ENCODE measurements around the gene ARHGEF6. TPM values are rescaled to one million over a fixed set of nuclear protein-coding genes. Genes with fewer than 3 reads are reported as not detected.

ARHGEF6 gene
- polyA plus RNA-seq, 1 experiment, result 3.0 TPM

DNA sequence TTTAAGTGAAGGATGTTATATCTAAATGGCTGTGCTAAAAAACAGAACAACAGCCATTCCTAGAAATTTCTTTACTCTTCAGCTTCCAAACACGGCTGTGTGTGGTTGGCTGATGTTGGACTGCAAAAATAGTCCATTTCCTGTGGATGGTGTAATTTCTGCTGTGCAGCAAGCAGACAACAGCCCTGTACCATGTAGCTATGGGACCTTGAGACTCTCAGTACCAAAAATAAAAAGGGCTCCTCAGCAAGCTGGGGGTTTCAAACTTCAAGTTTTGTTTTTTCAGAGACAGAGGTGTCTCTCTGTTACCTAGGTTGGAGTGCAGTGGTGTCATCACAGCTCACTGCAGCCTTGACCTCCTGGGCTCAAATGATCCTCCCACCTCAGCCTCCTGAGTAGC lies 114.6 kb downstream of the ARHGEF6 start:
- POLR2A ChIA-PET, result no interaction called here
- CTCF ChIA-PET, result no interaction called here

DNA sequence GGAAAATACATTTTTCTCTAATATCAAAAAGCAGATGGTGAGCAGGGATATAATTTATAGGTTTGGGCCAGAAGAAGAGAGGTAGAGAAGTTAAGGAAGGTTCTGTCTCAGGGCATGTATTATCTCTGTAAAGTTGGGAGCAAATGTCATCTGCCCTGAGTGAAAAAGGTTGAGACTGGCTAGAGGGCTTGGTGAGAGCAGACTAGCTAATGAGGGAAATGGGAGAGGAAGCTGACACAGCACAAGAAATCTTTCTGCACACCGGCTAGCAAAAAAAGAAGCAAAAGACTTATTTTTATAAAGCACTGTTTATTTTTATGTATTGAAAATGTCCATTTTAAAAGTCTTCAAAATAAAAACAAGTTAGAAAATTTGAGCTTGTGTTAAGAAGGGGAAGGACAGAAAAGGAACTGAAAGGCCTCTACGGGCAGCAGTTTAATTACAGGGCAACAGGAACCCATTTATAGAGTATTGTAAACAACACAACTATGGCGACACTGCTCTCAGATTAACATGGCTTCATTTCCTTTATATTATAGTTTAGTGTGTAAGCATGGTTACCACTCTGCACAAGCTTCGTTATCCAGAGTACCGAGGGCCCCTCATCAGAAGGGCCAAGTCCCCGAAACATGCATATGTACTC lies 115.4 kb downstream of the ARHGEF6 start:
- TF ChIP-seq, protein P1, sequence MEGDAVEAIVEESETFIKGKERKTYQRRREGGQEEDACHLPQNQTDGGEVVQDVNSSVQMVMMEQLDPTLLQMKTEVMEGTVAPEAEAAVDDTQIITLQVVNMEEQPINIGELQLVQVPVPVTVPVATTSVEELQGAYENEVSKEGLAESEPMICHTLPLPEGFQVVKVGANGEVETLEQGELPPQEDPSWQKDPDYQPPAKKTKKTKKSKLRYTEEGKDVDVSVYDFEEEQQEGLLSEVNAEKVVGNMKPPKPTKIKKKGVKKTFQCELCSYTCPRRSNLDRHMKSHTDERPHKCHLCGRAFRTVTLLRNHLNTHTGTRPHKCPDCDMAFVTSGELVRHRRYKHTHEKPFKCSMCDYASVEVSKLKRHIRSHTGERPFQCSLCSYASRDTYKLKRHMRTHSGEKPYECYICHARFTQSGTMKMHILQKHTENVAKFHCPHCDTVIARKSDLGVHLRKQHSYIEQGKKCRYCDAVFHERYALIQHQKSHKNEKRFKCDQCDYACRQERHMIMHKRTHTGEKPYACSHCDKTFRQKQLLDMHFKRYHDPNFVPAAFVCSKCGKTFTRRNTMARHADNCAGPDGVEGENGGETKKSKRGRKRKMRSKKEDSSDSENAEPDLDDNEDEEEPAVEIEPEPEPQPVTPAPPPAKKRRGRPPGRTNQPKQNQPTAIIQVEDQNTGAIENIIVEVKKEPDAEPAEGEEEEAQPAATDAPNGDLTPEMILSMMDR (IDR thresholded peaks at IDR 0.05; ENCODE audit: insufficient read depth, low read depth, low read length), result no peak
- POLR2A ChIA-PET, result no interaction called here
- no peak for DNase-seq (ENCODE audit: low read depth)
- Histone ChIP-seq H3K27me3 (ENCODE audit: control insufficient read depth, insufficient read depth, low read length) (no peaks in the 10 kb centered on the region), H3K36me3 (ENCODE audit: control insufficient read depth, insufficient read depth, low read length) (no peaks in the 10 kb centered on the region), H3K4me3 (ENCODE audit: low read depth, low read length) (no peak overlapping the region)
- CTCF ChIA-PET, result no interaction called here

More for the DNA sequence above, 114.6 kb downstream of the ARHGEF6 start:
- Histone ChIP-seq H3K4me3 (ENCODE audit: low read depth, low read length) (no peak overlapping the region), H3K27me3 (ENCODE audit: control insufficient read depth, insufficient read depth, low read length) (no peaks in the 10 kb centered on the region), H3K36me3 (ENCODE audit: control insufficient read depth, insufficient read depth, low read length) (no peaks in the 10 kb centered on the region)
- TF ChIP-seq, protein P1 (IDR thresholded peaks at IDR 0.05; ENCODE audit: insufficient read depth, low read depth, low read length), result no peak
- DNase-seq (ENCODE audit: low read depth), result no peak

DNA sequence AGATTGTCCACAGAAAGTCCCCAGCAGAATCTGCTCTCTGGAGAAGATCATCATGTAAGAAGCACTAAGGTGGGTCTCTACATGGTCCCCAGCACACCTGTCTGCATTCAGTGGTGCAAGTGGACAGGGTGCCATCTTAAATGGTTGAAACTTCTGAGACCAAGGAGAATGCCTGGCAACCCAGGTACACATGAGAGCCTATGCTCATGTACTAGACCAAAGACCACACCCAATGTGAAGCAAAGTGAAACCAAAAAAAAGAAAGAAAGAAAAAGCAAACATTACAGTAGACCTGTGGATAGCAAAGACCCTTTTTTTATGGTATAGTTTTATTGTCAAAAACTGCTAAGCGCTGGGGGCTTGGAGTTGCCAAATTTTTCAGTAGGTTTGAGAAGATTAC lies 117.8 kb downstream of the ARHGEF6 start:
- DNase-seq (ENCODE audit: low read depth), result no peak
- CTCF ChIA-PET, result no interaction called here
- Histone ChIP-seq H3K36me3 (ENCODE audit: control insufficient read depth, insufficient read depth, low read length) (no peaks in the 10 kb centered on the region), H3K27me3 (ENCODE audit: control insufficient read depth, insufficient read depth, low read length) (no peaks in the 10 kb centered on the region), H3K4me3 (ENCODE audit: low read depth, low read length) (no peak overlapping the region)
- TF ChIP-seq, protein P1 (IDR thresholded peaks at IDR 0.05; ENCODE audit: insufficient read depth, low read depth, low read length), result no peak
- POLR2A ChIA-PET, result no interaction called here

DNA sequence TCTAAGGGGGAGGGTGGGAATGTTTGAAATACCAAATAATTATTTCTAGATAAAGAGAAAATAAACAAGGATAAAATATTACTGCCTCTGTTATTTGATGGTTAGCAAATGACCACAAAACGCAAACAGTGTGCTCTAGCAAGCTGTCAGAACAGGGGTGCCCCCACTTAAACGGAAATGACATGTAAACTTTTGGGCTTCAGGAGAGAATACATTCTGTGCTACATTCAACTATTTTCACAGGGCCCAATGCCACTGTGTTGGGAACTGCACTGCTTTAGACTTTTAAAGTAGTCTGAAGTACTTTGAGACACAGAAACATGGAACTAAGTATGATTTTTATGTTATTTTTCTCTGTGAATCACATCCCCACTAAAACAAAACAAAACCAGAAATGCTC lies 118.6 kb downstream of the ARHGEF6 start:
- POLR2A ChIA-PET, result no interaction called here
- TF ChIP-seq, protein P1 (IDR thresholded peaks at IDR 0.05; ENCODE audit: insufficient read depth, low read depth, low read length), result no peak
- Histone ChIP-seq H3K4me3 (ENCODE audit: low read depth, low read length) (no peak overlapping the region), H3K27me3 (ENCODE audit: control insufficient read depth, insufficient read depth, low read length) (no peaks in the 10 kb centered on the region), H3K36me3 (ENCODE audit: control insufficient read depth, insufficient read depth, low read length) (no peaks in the 10 kb centered on the region)
- CTCF ChIA-PET, result no interaction called here
- DNase-seq (ENCODE audit: low read depth), result no peak

GRCh38 chrX:136660896-136661295 lies 119.8 kb downstream of the ARHGEF6 start:
- Histone ChIP-seq H3K4me3 (ENCODE audit: low read depth, low read length) (no peak overlapping the region), H3K27me3 (ENCODE audit: control insufficient read depth, insufficient read depth, low read length) (no peaks in the 10 kb centered on the region), H3K36me3 (ENCODE audit: control insufficient read depth, insufficient read depth, low read length) (no peaks in the 10 kb centered on the region)
- DNase-seq (ENCODE audit: low read depth), result no peak
- POLR2A ChIA-PET, result no interaction called here
- CTCF ChIA-PET, result no interaction called here
- TF ChIP-seq, protein P1 (IDR thresholded peaks at IDR 0.05; ENCODE audit: insufficient read depth, low read depth, low read length), result no peak

Data from BJ (cell line).